A673 (cell line): ENCODE results near the gene MGAT3. TPM values are rescaled to one million over a fixed set of nuclear protein-coding genes. Genes with fewer than 3 reads are reported as not detected.

Experiments used
- BruUV-seq: library from RNA; stranded (reverse); fragments of 400-500 nt; replicated peaks from 2 replicates; lab custom pipeline; 2021; lab: Mats Ljungman, UMichigan
- CTCF ChIA-PET: fragments of 300-600 bp; sonication (Branson Sonifier 250); formaldehyde crosslinking; loops from one replicate; lab custom pipeline; 2022; ENCODE audit warnings: antibody characterized with exemption; lab: Charles Lee
- POLR2A ChIA-PET: fragments of 300-600 bp; sonication (Branson Sonifier 250); formaldehyde crosslinking; loops from one replicate; lab custom pipeline; 2022; ENCODE audit warnings: antibody characterized with exemption; ENCODE audit not compliant: low non-redundant PET; lab: Charles Lee
- DNase-seq: peaks from one replicate; pipeline ENCODE4 v3.0.0-alpha.2; 2015; ENCODE audit warnings: low spot score
- H3K27ac ChIP-seq: fragments of 200-600 bp; sonication (generic); 2 replicates; pipeline ENCODE4 v1.5.1; 2016; ENCODE audit warnings: mixed run types, low read depth, mild to moderate bottlenecking, mixed read lengths, antibody characterized with exemption, low read length; ENCODE audit not compliant: poor library complexity, severe bottlenecking
- H3K27me3 ChIP-seq: fragments of 200-600 bp; sonication (generic); replicated peaks from 2 replicates; pipeline ENCODE4 v1.6.1; 2017; ENCODE audit warnings: mixed run types, low read depth, mild to moderate bottlenecking, mixed read lengths, antibody characterized with exemption, low read length; ENCODE audit not compliant: insufficient read depth, poor library complexity
- H3K36me3 ChIP-seq: fragments of 200-600 bp; sonication (generic); 2 replicates; pipeline ENCODE4 v1.6.1; 2016; ENCODE audit warnings: mixed run types, mild to moderate bottlenecking, mixed read lengths, antibody characterized with exemption, low read length; ENCODE audit not compliant: insufficient read depth, poor library complexity, severe bottlenecking
- H3K4me1 ChIP-seq: fragments of 200-600 bp; sonication (generic); 2 replicates; pipeline ENCODE4 v1.6.1; 2017; ENCODE audit warnings: mixed run types, mild to moderate bottlenecking, mixed read lengths, antibody characterized with exemption, low read length; ENCODE audit not compliant: insufficient read depth, poor library complexity, severe bottlenecking
- H3K4me3 ChIP-seq: fragments of 200-600 bp; sonication (generic); 2 replicates; pipeline ENCODE4 v1.5.1; 2016; ENCODE audit warnings: low read depth, mixed run types, mild to moderate bottlenecking, mixed read lengths, low read length; ENCODE audit not compliant: poor library complexity, severe bottlenecking
- H3K9me3 ChIP-seq: fragments of 200-600 bp; sonication (generic); 2 replicates; pipeline ENCODE4 v1.6.1; 2016; ENCODE audit warnings: mixed run types, low read depth, mild to moderate bottlenecking, mixed read lengths, antibody characterized with exemption, low read length; ENCODE audit not compliant: poor library complexity, severe bottlenecking
- EZH2 ChIP-seq: fragments of 200-600 bp; sonication (generic); IDR thresholded peaks from 2 replicates; pipeline ENCODE4 v1.6.1; 2017; ENCODE audit warnings: borderline replicate concordance, low read depth, mild to moderate bottlenecking, mixed read lengths, antibody characterized with exemption, low read length; ENCODE audit not compliant: poor library complexity, severe bottlenecking
- intact Hi-C: fragments of 100-400 bp; cut with micrococcal nuclease; formaldehyde crosslinking; loops from one replicate; pipeline ENCODE4 v1.10.0; 2022; ENCODE audit not compliant: unreplicated experiment
- total RNA-seq: library from RNA; stranded (reverse); gene quantifications from 2 replicates; pipeline ENCODE4 v1.2.3, GENCODE V29; 2021
- TF ChIP-seq, protein P1 (sequence below): fragments of 300-800, 200-600 bp; sonication (generic); conservative IDR thresholded peaks from 2 replicates; pipeline ENCODE4 v1.5.1; 2017; ENCODE audit warnings: low read depth, mild to moderate bottlenecking, antibody characterized with exemption, low read length, moderate library complexity, mixed read lengths

The MGAT3 gene
- total RNA-seq, 1 experiment from 2014 or later: 2.7 TPM

DNA sequence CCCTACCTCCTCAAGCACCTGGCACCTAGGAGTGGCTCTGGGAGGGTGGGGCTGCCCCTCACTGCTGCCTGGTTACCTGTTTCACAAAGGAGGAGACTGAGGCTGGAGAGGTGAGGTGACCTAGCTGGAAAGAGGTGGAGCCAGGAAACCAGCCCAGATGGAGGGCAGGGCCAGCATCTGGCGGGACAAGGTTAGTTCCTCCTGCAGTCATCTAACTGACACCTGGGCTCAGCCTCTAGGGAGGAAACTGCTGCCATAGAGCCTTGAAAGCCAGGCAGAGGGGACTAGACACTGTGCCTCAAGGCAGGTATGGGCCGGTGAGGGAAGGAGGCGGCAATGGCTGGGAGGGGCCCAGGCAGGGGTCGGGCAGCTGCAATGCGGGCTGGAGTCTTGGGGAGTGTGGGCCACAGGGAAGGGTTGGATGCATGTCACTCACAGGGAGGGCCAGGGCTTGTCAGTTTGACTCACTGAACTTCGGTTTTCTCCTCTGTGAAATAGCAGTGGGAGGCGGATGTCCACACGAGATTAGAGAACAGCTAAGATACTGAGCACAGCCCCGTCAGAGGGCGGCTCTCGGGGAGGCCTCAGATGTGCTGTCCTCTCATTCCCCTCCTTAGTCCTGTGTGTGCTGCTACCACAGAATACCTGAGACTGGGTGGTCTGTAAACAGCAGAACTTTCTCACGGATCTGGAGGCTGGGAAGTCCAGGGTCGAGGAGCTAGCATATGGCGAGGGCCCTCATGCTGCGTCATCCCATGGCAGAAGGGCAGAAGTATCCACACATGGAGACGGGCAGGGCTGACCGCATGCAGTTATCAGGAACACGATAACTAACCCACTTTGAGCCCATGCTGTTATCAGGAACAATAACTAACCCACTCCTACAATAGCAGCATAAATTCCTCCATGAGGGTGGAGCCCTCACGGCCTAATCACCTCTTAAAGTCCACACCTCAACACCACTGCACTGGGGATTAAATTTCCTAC is 16.1 kb downstream of the MGAT3 start:
- Histone ChIP-seq H3K27me3 (no peaks in the 10 kb centered on the region), H3K27ac (no peak overlapping the region), H3K36me3 (no peaks in the 10 kb centered on the region), H3K9me3 (no peaks in the 10 kb centered on the region), H3K4me1 (peaks cover 14% of the 10 kb centered on the region), H3K4me3 (no peak overlapping the region)
- ChIA-PET CTCF (no interaction called here), POLR2A (no interaction called here)
- intact Hi-C loops: no loop called here
- BruUV-seq: no TSS peak
- no peak for DNase-seq
- TF ChIP-seq, protein P1, sequence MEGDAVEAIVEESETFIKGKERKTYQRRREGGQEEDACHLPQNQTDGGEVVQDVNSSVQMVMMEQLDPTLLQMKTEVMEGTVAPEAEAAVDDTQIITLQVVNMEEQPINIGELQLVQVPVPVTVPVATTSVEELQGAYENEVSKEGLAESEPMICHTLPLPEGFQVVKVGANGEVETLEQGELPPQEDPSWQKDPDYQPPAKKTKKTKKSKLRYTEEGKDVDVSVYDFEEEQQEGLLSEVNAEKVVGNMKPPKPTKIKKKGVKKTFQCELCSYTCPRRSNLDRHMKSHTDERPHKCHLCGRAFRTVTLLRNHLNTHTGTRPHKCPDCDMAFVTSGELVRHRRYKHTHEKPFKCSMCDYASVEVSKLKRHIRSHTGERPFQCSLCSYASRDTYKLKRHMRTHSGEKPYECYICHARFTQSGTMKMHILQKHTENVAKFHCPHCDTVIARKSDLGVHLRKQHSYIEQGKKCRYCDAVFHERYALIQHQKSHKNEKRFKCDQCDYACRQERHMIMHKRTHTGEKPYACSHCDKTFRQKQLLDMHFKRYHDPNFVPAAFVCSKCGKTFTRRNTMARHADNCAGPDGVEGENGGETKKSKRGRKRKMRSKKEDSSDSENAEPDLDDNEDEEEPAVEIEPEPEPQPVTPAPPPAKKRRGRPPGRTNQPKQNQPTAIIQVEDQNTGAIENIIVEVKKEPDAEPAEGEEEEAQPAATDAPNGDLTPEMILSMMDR: no peak
- no peak for TF ChIP-seq EZH2

DNA sequence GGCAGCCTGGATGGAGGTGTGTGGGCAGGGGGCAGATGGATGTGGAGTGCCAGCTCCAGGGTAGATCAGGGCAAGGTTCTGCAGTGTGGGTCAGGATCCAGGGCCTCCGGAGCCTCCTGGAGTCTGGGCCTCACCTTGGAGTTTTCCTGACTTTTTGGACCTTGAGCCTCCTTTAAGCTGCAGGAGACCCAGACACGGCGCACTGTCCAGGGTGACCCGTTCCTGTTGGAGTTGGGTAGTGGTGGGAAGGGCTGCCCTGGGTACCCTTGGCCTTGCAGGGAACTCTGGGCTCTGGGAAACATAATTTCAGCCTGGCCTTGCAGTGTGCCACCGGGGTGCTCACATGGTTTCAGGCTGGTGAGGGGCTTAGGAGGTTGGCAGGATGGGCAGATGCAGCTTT is 17.0 kb downstream of the MGAT3 start:
- CTCF ChIA-PET: no interaction called here
- no peak for DNase-seq
- Histone ChIP-seq H3K4me1 (peaks cover 14% of the 10 kb centered on the region), H3K27ac (no peak overlapping the region), H3K9me3 (no peaks in the 10 kb centered on the region), H3K4me3 (no peak overlapping the region), H3K36me3 (no peaks in the 10 kb centered on the region), H3K27me3 (no peaks in the 10 kb centered on the region)
- intact Hi-C loops: no loop called here
- no peak for TF ChIP-seq EZH2
- TF ChIP-seq, protein P1: no peak
- BruUV-seq: no TSS peak
- POLR2A ChIA-PET: interaction anchor here (0.6 kb wide), 1 partner anchor 38 kb away, joined by 5 read pairs; no protein-coding TSS in a partner anchor

DNA sequence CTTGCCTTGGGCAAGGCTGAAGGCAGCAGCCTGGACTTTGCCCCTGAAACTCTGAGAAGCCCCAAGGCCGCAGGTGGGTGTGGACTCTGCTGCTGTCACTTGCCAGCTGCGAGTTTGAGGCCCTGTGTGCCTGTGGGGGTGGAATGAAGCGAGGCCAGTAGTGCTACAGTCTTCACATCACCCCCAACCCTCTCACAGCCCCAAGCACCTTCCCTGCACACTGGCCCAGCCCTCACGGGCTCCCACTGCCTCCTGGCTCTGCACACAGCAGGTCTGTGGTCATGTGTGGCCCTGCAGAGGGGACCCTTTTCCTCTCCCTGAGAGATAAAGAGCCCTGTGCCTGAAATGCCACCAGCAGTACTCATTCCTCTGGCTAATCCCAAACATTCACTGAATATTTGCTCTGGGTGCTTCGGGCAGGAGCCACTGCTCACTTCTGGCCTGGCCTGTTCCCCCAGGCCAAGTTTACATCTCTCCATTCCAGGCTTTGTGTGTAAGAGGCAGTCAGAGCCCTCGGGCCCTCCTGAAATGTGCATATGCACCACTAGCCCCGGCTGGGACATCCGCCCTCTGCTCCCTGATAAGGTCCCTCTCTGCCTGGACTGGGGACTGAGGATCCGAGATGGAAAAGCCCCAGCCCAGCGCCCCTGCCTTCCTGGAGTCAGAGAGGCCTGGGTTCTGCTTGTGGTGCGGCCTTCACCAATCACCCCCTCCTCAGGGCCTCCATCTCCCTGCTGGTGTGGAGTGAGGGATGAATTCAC is 17.7 kb downstream of the MGAT3 start:
- ChIA-PET CTCF (no interaction called here), POLR2A (interaction anchor here (0.6 kb wide), 1 partner anchor 39 kb away, joined by 5 read pairs; no protein-coding TSS in a partner anchor)
- Histone ChIP-seq H3K36me3 (no peaks in the 10 kb centered on the region), H3K27me3 (no peaks in the 10 kb centered on the region), H3K9me3 (no peaks in the 10 kb centered on the region), H3K4me1 (peaks cover 14% of the 10 kb centered on the region), H3K4me3 (no peak overlapping the region), H3K27ac (no peak overlapping the region)
- no peak for DNase-seq
- intact Hi-C loops: no loop called here
- TF ChIP-seq, protein P1: no peak
- no peak for TF ChIP-seq EZH2
- no TSS peak for BruUV-seq
